ENCODE results near the gene NTSR1.

Gene NTSR1

DNA sequence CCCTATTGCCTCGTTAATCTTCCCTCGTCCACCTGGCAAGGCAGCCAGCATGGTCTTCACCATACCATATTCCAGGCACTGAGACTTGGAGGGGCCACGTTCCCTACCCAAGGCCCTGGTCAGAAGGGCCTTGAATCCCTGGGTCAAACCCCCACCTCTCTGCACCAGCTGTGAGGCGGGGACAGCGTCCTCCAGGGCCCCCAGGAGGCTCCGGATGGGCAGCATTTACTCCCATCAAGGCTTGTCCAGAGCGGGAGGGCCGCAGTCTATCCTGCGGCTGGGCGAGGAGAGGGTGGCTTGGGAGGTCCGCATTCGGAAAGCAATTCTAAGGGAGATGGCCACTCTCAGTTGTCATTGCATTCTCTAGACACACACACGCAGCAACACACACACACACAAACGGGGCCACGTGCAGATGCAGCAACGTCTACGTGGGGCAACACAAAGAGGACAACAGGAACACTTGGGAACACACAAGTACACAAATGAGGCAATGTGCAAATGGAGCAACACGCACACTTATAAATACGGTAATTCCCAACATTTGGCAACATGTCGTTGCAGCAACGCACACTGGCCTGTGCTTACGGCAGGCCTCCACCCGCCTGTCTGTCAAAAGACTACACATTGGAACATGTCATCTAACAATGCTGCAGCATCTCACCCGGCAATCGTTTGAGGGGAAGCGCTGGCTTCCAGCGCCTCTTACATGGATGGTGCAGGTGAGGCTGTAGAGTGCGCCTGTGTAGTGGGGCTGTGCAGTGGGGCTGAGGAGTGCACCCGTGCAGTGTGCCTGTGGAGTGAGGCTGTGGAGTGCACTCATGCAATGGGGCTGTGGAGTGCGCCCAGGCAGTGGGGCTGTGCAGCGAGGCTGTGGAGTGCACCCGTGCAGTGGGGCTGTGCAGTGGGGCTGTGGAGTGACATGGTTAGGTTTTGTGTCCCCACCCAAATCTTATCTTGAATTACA lies 12.9 kb upstream of the NTSR1 start:
- DNase-seq = no peak

DNA sequence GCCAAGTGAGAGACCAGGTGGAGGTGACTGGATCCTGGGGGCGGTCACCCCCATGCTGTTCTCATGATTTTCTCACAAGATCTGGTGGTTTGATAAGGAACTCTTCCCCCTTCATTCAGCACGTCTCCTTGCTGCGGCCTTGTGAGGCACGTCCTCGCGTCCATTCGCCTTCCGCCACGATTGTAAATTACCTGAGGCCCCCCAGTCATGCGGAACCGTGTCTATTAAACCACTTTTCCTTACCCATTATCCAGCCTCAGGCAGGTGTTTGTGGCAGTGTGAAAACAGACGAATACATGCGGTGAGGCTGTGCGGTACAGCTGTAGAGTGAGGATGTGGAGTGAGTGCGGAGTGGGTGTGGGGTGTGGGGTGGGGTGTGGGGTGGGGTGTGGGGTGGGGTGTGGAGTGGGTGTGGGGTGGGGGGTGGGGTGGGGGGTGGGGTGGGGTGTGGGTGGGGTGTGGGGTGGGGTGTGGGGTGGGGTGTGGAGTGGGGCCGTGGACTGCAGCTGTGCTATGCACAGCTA lies 12.1 kb upstream of the NTSR1 start:
- no peak for DNase-seq

DNA sequence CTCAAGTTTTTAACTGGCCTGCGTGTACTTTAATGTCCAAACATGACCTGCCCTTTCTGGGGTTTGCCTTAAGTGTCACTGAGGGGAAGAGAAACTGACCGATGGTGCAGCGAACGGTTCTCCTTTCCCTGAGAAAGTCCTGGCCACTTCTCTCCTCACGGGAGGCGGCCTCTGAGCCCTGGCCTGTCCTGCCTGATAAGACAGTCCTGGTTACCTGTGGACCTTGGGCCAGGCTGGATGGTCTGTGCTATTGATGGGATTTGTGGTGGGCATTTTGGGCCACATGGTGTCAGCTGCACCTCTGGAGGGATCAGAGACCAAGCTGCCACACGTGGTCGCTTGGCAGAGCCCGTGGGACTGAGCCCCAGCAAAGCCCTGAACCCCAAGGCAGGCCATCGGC lies 11.6 kb upstream of the NTSR1 start:
- no peak for DNase-seq

DNA sequence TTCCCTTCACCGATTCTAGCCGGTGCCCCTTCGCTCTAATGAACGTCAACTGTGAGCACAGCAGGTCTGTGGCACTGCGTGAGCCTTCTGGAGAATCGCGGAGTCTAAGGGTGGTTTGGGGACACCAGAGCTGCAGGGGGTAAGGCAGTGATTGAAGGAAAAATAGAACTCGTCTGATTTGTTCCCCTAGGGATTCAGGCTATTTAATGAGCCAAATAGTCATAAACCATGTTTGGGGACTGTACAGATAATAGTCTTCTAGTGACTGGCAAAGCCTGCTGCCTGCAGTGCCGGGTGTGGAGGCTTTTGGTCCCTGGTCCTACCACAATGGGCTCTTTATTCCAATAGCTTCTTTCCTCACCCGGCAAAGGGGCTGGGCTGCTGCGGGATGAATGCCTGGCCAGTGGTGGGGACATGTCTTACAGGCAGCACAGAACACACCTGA lies 11.1 kb upstream of the NTSR1 start:
- DNase-seq = peak; percentile 73

DNA sequence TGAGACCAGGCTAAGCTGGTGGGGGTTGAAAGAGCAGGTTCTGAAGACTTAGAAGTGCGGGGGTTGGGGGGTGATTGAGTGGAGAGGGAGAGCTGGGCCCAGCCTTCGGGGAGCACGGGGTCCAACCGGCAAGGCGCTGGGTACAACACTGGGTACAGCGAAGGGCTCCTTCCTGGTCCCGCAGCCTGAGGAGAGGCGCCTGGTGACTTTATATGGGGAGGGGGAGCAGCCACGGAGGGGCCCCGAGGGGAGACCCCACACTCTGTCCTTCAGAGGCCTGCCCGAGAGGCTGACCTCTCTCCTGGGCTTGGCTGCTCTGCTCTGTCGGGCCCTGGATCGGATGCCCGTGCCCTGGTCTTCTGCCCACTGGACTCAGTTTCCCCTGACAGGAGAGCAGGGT lies 10.4 kb upstream of the NTSR1 start:
- no peak for DNase-seq

DNA sequence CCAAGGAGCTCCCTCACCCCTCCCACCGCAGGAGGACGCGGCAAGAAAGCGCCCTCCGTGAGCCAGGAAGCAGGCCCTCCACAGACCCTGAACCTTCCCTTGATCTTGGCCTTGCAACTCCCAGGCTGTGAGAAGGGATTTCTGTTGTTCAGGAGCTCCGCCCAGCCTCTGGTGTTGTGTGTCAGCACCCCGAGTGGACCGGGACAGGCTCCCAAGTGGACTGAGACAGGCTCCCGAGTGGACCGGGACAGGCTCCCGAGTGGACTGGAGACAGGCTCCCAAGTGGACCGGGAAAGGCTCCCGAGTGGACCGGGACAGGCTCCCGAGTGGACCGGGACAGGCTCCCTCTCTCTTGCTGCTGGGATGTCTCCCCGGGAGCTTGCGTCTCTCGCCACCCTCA lies 9.3 kb upstream of the NTSR1 start:
- DNase-seq = no peak

DNA sequence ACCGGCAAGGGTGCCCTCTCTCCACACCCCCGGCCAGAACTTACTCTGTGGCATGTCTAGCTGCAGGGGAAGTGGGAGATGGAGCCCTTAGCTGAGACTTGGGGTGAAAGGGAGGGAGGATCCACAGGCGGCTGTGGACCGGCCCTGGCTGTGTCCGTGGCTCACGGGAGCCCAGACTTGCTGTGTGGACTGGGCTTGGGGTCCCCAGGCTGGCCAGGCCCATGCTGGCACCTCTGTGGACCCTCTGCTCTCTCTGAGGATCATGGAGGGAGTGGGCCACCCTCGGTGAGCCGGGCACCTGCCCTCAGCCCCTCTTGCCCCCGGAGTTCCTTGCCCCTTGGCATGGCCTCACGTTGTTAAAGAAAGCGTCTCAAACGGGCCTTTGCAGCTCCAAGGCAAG lies 8.9 kb upstream of the NTSR1 start:
- no peak for DNase-seq

DNA sequence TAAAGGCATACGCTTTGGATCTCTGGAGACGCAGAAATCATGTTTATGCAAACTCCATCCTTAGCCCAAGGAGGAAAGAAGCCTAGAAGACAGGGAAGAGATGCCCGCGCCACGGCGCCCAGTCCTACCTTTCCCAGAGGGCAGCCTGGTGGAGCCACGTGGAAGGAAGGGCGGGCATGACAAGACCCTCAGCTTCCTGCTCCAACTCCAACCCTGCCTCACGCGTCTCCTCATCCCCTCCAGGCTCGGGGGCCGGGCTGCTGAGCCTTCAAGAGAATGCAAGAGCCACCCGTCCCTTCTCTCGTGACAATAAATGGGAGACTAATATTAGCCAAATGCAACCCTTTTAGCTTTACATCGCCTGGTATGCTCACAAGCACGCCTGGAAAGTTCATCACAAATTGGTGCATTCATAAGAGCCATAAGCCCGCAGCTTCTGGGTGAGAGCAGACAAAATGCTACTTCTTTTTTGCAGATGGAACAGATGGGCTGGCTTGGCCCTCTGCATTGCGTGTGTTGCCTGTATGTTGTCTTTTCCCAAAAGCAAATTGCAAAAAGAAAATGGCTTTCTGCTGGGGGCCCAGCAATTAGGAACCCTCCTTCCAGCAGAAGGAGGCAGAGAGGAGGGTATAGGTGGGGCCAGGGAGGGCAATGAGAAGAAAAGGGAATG lies 8.2 kb upstream of the NTSR1 start:
- DNase-seq = no peak

DNA sequence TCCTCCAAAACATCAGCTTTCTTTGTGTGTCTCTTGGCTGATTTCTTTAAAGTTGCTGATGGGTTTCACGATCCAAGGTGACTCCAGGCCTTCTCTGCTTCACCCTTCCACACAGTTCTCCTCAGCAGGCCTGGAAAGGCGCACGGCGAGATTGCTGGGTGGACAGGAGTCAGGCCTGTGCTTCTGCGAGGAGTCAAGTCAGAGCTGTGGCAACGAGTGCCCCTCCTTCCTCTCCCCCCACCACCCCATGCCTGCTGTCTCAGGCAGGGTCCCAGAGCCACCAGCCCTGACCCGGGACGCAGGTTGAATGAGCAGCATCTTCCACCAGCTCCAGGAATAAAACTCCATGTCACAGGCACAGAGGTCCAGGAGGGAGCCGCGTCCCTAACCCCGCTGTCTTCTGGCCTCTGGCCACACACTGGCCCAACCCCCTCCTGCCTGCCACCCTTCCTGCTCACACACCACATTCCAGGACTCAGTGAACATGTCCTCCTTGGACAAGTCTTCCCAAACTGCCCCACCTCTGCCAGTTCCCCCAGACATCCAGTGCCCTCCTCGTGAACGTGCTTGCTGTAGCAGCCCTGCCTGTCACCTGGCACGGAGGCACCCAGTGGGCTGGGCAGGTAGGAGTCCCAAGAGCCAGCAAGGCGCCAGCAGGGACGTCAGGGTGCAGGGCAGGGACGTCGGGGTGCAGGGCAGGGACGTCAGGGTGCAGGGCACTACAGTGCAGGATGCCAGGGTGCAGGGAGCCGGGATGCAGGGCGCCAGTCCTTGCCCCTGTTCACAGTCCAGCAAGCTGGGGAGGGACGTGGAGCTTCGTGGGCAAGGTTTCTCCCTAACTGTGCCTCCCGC lies 7.2 kb upstream of the NTSR1 start:
- DNase-seq = no peak

DNA sequence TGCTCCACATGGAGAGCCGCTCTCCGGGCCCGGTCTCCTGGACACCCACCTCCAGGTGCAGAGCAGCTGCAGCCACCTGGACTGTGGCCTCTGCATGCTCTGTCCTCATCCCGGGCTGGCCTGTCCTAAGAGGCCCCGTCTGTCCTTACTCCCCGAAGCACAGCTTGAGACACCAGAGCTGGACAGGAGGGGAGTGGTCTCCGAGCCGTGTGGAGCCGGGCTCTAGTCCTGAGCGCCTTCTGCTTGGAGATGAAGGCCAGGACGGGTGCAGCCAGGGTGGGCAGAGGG lies 6.7 kb upstream of the NTSR1 start:
- no peak for DNase-seq

DNA sequence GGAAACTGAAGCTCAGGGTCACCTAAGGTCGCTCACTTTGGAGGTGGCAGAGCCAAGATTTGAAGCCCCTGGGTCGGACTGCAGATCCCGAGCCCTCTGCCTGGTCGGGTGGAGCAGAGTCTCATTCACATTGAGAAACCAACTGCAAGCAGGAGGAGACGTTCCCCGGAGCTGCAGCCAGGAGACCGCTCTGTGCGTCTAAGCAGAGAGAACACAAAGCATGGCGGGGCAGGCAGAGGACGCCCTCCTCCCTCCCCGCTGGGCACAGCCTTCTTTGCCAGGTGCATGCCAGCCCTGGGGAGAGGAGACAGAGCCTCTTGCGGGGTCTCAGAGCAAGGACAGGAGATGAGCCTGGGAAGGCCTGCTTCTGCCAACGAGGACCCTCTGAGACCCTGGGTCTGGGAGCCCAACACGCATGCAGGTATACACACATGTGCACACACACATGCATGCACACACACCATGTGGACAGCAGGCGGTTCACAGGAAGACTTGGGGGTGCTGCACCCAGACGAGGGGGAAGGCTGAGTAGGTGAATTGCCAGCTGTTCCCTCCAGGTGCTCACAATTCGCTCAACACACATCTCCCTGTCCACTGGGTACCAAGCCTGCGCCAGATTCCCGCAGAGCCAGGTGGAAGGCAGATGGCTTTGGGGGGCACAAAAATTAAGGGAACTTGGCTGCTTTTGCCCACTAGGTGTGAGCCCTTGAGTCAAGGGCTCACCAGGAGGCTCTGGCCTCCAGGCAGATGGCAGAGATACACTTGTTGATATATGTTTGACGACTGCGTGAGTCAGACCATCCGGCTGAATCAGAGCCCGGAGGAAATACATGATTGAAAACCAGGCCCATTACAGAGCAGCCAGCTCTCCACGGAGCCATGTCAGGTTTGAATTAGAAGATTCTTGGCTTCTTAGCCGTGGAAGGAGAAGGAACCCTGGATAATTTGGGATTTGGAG lies 5.5 kb upstream of the NTSR1 start:
- DNase-seq = no peak

DNA sequence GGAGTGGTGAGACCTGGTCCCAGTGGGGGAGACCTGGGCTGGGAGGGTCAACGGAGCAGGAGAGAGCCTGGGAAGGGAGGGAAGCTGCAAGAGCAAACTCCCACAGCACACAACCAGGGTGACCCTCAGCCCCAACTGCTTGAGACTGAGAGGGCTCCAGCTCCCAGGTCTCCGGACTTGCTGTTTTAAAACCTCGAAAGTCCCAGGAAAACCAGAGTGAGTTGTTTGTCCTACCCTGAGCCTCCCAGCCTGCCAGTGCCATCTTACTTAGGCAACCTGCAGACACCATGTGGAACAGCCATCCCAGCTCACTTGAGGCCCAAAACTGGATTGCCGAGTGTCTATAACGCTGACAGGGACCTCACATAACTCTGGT lies 4.8 kb upstream of the NTSR1 start:
- no peak for DNase-seq

DNA sequence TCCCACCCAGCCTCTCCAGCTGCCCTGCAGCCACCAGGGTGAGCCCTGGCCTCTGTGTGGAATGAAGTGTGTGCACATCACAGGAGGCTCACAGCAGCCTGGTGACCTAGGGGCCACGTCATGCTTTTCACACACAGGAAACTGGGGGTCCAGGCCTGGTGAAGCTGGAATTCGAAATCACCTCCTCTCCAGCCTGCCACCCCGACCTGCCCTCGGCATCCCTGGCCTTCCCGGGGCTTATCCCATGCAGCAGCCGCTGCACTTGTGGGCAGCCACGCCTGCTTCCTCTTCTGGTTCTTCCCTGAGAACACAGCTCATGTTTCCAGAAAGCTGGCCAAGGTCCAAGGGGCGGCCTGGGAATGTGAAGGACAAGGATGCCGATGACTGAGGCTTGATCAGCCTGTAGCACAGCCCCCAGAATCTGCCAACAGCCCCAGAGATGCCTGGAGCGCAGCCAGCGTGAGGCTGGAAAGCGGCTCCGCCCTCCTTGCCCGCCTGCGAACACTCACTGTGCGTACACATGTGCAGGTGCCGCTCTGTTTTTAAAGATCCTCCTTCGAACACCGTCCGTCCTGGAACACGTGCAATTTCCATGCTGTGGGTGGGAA lies 4.2 kb upstream of the NTSR1 start:
- no peak for DNase-seq

DNA sequence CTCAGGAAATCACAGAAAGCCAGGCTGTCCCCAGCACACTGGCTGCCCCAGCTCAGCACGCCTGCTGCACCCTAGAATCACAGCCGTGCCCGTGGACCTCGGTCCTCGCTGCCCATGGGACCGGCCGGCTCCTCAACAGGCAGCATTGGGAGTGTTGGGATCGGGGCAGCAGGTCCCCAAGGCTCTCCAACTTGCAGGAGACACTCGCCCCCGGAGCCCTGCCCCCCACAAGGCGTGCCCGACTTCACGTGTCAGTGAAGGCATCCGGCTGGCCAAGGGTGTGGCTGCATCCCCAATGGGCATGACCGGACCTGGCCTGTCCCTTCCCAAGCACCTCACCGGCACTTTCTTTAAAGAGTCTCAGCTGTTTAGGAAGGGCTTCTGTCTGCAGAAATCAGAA lies 3.0 kb upstream of the NTSR1 start:
- DNase-seq = no peak

DNA sequence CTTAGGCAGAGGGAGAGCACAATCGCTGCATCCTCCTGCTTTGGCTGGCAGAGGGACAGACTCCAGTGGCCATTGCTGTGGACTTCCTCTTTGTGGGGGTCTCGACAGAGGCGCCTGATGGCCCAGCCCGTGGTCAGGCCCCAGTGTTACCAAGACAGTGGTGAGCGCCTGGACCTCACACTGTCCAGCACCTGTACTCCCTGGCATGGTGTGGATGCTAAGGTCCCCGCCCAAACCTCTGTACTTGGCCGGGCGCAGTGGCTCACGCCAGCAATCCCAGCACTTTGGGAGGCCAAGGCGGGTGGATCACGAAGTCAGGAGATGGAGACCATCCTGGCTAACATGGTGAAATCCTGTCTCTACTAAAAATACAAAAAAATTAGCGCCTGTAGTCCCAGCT lies 2.3 kb upstream of the NTSR1 start:
- no peak for DNase-seq

DNA sequence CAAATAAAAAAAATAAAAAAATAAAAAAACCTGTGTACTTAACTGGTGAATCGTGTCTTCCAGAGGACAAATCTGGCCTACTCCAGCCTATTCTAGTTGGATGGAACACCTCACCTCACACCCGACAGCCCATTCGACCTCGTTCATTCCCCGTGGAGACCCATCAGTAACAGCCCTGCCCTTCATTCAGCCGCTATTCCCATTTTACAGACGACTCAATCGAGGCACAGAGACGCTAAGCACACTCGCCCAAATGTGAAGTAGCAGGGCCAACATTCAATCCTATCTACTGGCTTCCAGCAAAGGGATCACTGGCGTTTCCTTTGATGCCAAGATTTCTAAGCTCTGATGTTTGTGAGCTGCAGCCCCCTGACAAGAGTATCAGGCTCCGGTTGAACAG lies 1.8 kb upstream of the NTSR1 start:
- DNase-seq = no peak

DNA sequence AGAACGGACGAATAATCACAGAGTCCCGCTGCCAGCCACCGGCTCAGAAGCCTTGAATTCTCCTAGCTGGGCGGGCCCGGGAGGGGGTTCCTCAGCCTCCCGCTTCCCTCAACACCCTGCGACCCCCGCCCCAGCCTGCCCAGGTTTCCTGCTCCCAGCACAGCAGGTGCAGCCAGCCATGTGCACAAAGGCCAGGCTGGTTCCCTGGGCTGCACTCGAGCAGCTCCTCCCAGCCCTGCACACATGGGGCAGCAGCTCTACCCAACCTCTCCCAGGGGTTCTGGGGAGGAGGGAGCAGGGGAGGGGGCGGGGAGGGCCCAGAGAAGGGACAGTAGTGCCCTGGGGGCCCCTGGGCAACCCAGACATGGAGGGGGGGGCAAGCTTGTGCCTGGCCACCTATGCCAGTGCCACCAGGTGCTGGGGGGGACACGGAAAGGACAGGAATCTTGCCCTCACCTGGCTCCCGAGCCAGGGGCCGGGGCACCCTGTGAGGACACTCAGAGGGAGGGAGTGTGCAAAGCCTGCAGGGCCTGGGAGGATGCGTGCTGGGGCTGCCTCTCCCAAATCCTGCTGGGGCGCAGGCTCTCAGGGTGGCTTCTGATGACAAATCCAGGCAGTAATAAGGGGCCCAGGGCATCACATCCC lies 1.2 kb upstream of the NTSR1 start:
- no peak for DNase-seq

DNA sequence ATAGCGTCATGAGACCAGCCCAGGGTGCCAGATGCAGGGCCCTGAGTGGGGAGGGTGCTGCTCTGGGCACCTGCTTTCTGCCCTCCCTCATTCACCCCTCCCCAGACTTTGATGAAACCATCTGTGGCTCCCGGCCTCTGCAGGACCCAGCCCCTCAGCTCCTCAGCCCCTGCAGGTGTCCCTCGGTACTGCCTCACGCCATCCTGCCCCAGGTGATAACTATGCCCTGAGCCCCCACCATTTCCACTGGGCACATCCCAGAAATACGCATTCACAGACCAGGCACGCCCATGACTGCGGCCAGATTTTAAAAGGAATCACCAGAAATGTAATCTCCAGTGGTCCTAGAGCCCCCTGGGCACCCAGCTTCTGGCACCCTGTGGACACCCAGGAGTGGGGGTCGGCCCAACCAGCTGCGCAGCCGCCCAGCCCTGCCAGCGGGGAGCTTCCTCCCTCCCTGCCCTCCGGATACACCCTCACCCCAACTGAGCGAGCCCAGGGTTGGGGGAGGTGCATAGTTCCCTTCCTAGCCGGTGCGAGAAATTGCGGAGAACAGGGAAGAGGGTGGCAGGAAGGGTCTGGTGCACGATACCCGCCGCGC lies 615 bp upstream of the NTSR1 start:
- DNase-seq = no peak

DNA sequence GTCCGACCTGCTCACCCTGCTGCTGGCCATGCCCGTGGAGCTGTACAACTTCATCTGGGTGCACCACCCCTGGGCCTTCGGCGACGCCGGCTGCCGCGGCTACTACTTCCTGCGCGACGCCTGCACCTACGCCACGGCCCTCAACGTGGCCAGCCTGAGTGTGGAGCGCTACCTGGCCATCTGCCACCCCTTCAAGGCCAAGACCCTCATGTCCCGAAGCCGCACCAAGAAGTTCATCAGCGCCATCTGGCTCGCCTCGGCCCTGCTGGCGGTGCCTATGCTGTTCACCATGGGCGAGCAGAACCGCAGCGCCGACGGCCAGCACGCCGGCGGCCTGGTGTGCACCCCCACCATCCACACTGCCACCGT lies 885 bp downstream of the NTSR1 start:
- DNase-seq = no peak

DNA sequence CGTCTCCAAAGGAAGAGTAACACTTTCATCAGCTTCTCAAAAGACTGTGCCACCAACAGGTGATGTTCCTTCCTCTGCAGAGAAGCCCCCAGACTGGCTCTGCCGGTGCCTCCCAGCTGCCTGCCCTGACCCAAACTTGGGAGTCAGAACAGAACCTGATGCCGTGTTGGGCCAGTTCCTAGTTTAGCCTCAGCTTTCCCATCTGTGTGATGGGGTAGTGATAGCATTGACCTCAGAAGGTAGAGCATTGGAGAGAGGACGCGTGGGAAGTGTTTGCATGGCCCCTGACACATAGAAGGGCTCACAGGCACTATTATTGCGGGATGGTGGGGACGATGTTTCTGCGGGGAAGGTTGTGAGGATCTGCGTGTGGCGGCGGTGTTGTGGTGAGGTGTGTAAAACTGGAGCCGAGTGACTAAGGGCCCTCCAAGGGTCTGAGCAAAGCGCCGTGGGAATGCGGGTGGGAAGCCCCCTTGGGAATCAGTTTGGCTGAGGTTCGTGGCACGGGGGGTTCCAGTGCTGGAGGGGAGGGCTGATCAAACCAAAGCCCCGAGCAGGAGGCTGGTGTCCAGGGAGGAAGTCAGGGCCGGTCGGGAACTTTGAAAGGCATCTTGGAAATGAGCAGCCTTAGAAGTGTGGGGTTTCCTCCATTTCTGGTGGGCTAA lies 1.7 kb downstream of the NTSR1 start:
- DNase-seq = no peak

Data from midbrain (tissue), 1 donor.